Kidney (tissue), 14 donors: ENCODE data around the gene CRY2. TPM values are rescaled to one million over a fixed set of nuclear protein-coding genes. Genes with fewer than 3 reads are reported as not detected.
A peak's percentile ranks its signal among the peaks of the same experiment; 100 is the strongest.

Source experiments
- DNase-seq, 5 donors: peaks; one replicate each; pipeline ENCODE4 v3.0.0-alpha.2; 2013 to 2020
- FAIRE-seq: peaks from 2 replicates; lab custom pipeline; 2012; peaks lifted over from hg19 to GRCh38; lab: Jason Lieb, UNC
- H3K27ac ChIP-seq, 2 donors: one replicate each; pipeline ENCODE4 v1.7.0; 2013; ENCODE audit warnings: low read depth in 2 of 2, low read length in 2 of 2, inconsistent platforms in 1 of 2
- H3K27me3 ChIP-seq: one replicate; pipeline ENCODE4 v1.7.1; 2013; ENCODE audit warnings: low read length, inconsistent platforms; ENCODE audit not compliant: control insufficient read depth, insufficient read depth
- H3K36me3 ChIP-seq, 3 donors: one replicate each; pipeline versions ENCODE4 v1.7.0 to v1.7.1; 2013; ENCODE audit warnings: low read length in 3 of 3, control low read depth in 1 of 3, inconsistent platforms in 1 of 3; ENCODE audit not compliant: insufficient read depth in 3 of 3, control insufficient read depth in 2 of 3
- H3K4me1 ChIP-seq, 3 donors: one replicate each; pipeline versions ENCODE4 v1.7.0 to v1.7.1; 2013; ENCODE audit warnings: low read length in 3 of 3, inconsistent platforms in 1 of 3, low read depth in 1 of 3; ENCODE audit not compliant: control insufficient read depth in 2 of 3, insufficient read depth in 2 of 3
- H3K4me3 ChIP-seq, 3 donors: one replicate each; pipeline versions ENCODE4 v1.7.0 to v1.8.1; 2013; ENCODE audit warnings: low read length in 3 of 3, control low read depth in 1 of 3, inconsistent platforms in 1 of 3
- H3K9ac ChIP-seq, 3 donors: one replicate each; pipeline versions ENCODE4 v1.7.0 to v1.7.1; 2013; ENCODE audit warnings: low read length in 3 of 3, control low read depth in 1 of 3, inconsistent platforms in 1 of 3
- H3K9me3 ChIP-seq, 3 donors: one replicate each; pipeline versions ENCODE4 v1.7.0 to v1.7.1; 2013; ENCODE audit warnings: low read length in 3 of 3, control low read depth in 1 of 3, inconsistent platforms in 1 of 3; ENCODE audit not compliant: control insufficient read depth in 2 of 3, insufficient read depth in 1 of 3
- CTCF ChIP-seq: IDR thresholded peaks from 3 replicates; pipeline ENCODE4 v1.5.1; 2012; ENCODE audit warnings: mild to moderate bottlenecking, moderate library complexity, borderline replicate concordance; ENCODE audit not compliant: insufficient read depth; ENCODE audit errors: extremely low read depth
- intact Hi-C: fragments of 100-400 bp; cut with DNase I; formaldehyde crosslinking; loops from one replicate; pipeline ENCODE4 v1.11.1; 2022
- polyA plus RNA-seq: library from polyadenylated mRNA; stranded (reverse); fragments of 350-450 nt; fragmentation: Illumina TruSeq; extraction: RNeasy Lipid Tissue Mini Kit (QIAGEN cat#74804); gene quantifications from one replicate; pipeline ENCODE4 v1.2.3, GENCODE V29; 2014; ENCODE audit warnings: low read depth, low replicate concordance; ENCODE audit not compliant: insufficient read depth
- total RNA-seq: library from RNA; stranded (reverse); fragmentation: NEBNext Ultra II Directional; extraction: Animal tissue kit (Norgen Biotek cat#: 25700); gene quantifications from one replicate; pipeline ENCODE4 v1.2.1, GENCODE V29; 2021
- donor health status: control.
- donor health status: control.
- donor health status: control.
- donor health status: control.
- donor health status: control.
- donor health status: DM: yes; HTN: yes; CAD: no.
- donor health status: Normal renal cell carcinoma (clear cell type).

Gene CRY2
- total and polyA plus RNA-seq, 2 donors from 2014 or later: 20.7 to 44.5 TPM

GRCh38 chr11:45858751-45859398, 11.6 kb downstream of the CRY2 start:
- Histone ChIP-seq H3K27ac (peak overlapping the region; percentile 80 to 82), H3K9ac (peak overlapping the region in 1 of 3 donors; percentile 52), H3K4me3 (no peak overlapping the region), H3K4me1 (peaks cover 7 to 53% (median 47%) of the 10 kb centered on the region in 3 donors), H3K9me3 (no peaks in the 10 kb centered on the region), H3K36me3 (peaks cover 13 to 68% (median 29%) of the 10 kb centered on the region in 3 donors), H3K27me3 (no peaks in the 10 kb centered on the region)
- FAIRE-seq (no peak), DNase-seq (no peak)
- intact Hi-C loops: no loop called here
- no peak for TF ChIP-seq CTCF

GRCh38 chr11:45859661-45860140, 12.4 kb downstream of the CRY2 start:
- H3K4me1 ChIP-seq: peaks cover 7 to 50% (median 45%) of the 10 kb centered on the region in 3 donors
- H3K27ac ChIP-seq: peak overlapping the region; percentile 80 to 82
- TF ChIP-seq CTCF: no peak
- no peaks in the 10 kb centered on the region for H3K27me3 ChIP-seq
- DNase-seq (peak; percentile 55 to 97 (median 81)), FAIRE-seq (no peak)
- intact Hi-C loops: no loop called here
- H3K4me3 ChIP-seq: no peak overlapping the region
- peaks cover 13 to 71% (median 31%) of the 10 kb centered on the region in 3 donors for H3K36me3 ChIP-seq
- peak overlapping the region in 1 of 3 donors; percentile 66 for H3K9ac ChIP-seq
- H3K9me3 ChIP-seq: no peaks in the 10 kb centered on the region

GRCh38 chr11:45860348-45860747, 13.1 kb downstream of the CRY2 start:
- FAIRE-seq (no peak), DNase-seq (no peak)
- H3K4me1 ChIP-seq: peaks cover 7 to 46% (median 41%) of the 10 kb centered on the region in 3 donors
- TF ChIP-seq CTCF: no peak
- H3K4me3 ChIP-seq: no peak overlapping the region
- peak overlapping the region in 1 of 3 donors; percentile 66 for H3K9ac ChIP-seq
- intact Hi-C loops: no loop called here
- H3K27me3 ChIP-seq: no peaks in the 10 kb centered on the region
- H3K27ac ChIP-seq: peak overlapping the region; percentile 80 to 82
- H3K36me3 ChIP-seq: peaks cover 13 to 76% (median 33%) of the 10 kb centered on the region in 3 donors
- H3K9me3 ChIP-seq: no peaks in the 10 kb centered on the region
